Pulmonary artery endothelial cell (primary cell): ENCODE results near the gene SLC12A3. TPM values are rescaled to one million over a fixed set of nuclear protein-coding genes. Genes with fewer than 3 reads are reported as not detected.

Experiments used
- DNase-seq: peaks from one replicate; pipeline ENCODE4 v3.0.0-alpha.2; 2011; ENCODE audit warnings: low read depth, low spot score
- total RNA-seq: library from RNA; depleted of rRNA; stranded (reverse); fragments of >200 nt; gene quantifications from 2 replicates; pipeline ENCODE4 v1.2.3, GENCODE V29; 2014

SLC12A3 gene
- total RNA-seq, 1 donor from 2014 or later: not detected

DNA sequence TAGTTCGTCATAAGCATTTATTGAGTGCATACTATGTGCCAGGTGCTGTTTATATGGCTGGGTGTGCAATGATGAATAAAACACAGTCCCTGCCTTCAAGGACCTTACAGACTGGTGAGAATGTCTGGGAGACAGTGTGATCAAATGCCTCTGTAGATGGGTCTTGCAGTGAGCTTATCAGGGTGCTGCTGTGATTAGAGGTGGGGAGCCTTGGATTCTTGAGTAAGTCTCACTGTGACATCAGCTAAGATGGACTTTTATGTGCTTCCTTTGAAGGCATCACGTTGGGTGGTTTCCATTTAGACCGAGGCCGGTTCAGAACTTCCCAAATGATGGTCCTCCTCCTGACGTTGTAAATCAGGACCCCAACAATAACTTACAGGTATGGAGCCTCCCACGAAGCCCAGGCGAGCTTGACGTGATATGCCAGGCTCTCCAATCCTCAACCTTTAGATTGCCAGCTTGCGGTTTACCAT is 76.9 kb downstream of the SLC12A3 start:
- DNase-seq: no peak

DNA sequence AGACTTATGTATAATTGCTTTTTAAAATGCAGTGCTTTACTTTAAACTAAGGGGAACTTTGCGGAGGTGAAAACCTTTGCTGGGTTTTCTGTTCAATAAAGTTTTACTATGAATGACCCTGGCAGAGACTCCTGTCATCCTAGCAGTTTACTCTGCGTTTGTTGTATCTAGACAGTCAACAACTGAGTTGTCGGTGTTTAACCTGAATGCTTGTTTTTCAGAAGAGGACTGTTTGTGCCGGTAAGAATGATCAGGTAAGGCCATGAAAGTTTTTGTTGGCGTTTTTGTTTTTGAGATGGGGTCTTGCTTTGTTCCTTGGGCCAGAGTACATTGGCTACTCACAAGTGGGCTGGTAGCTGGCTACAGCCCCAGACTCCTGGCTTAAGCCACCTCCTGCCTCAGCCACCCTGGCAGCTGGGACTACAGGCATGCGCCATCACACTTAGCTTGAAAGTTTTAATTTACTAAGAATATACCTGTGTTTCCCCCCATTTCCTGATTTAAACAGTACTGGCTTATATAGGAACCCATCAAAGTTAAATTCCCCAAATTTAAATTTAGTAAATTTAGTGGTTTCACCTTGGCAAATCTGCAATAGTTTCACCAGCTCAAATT is 78.9 kb downstream of the SLC12A3 start:
- no peak for DNase-seq

DNA sequence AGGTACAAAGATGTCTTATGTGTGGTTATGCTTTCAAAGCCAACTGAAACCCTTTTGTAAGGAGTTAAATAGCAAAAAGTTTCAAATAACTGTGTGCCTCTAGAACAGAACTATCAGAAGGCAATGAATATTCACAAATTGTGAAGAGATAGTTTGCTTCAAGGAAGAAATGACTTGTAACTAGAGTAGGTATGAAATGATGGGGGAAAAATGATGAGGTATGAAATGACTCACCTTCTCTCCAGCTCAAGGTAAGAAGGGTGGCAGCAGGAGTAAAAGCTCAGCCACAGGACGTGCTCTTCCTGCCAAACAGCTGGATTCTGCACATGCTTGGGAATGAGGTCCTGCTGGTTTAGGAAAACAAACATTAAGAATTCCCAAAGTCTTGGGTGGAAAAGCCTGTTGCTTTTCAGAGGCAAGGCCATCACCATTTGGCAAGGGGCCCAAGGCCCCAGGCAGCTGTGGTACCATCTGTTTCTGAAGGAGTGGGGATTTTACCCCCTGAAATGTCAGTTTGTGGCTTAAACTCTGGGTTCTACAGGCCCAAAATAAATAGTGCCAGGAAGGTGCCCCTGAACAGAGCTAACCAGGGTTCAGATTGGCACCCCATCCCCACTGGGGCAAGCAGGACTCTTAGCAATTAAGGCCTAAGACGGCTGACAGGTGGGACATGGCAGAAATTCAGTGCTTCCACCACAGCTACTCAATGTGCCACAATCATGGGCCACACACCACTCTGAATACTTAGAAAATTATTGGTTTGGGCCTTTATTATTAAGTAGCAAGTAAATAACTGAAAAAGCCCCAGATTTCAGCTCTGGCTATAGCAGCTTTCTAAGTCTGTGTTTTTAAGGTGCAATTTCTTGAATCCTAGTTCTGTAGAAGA is 80.2 kb downstream of the SLC12A3 start:
- DNase-seq: no peak

DNA sequence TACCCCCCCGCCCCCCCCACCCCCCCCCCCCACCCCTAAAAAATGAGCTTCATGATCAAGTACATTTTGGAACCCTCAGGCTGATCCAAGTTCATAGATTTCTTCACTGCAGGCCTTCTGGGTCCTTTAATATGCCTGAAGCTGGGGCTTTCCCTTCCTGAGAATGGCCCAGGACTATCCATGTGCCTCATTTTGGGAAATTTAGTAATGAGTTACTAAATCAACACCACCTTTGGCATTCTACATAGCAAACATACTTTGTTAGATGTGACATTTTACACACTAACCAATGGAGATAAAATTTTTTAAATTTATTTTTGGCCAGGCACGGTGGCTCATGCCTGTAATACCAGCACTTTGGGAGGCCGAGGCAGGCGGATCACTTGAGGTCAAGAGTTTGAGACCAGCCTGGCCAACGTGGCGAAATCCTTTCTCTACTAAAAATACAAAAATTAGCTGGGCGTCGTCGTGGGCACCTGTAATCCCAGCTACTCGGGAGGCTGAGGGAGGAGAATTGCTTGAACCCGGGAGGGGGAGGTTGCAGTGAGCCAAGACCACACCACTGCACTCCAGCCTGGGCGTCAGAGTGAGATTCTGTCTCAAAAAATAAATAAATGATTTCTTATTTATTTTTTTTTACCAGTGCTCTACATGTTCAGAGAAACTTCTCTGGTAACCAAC is 81.0 kb downstream of the SLC12A3 start:
- no peak for DNase-seq

DNA sequence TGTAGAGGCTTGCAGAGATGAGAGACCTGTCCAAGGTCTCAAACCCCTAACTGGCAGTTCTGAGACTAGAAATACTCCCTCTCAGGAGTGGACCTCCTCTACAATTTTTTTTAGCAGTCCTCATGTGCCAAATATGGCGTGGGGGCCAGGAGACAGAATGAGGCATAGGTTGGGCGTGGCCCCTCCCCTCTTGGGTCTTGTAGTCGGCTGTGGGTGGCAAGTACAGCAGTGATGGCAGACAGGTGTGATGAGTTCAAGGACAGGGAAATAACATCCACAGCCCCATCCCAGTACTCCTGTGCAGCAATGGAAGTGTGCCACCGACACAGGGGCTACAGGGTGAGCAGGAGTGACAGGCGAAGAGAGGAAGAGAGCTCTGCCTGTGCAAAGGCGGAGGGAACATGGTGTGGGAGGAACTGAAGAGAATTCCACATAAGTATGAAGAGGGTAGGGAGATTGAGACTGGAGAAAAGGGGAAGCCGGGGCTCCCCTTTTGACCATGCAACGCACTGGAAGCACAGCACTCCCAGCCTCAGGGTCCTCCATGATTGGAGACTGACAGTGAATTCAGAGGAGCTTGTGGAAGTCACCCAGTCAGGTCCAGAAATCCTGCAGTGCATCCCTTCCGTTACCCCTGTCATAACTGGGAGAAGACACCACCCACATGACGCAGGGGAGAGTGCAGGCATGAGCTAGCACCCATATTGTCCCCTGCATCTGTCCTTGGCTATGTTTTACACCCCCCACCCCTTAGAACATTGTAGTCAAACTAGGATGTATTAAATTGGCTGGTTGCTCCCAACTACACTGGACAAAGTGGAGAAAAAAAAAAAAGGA is 82.0 kb downstream of the SLC12A3 start:
- no peak for DNase-seq

DNA sequence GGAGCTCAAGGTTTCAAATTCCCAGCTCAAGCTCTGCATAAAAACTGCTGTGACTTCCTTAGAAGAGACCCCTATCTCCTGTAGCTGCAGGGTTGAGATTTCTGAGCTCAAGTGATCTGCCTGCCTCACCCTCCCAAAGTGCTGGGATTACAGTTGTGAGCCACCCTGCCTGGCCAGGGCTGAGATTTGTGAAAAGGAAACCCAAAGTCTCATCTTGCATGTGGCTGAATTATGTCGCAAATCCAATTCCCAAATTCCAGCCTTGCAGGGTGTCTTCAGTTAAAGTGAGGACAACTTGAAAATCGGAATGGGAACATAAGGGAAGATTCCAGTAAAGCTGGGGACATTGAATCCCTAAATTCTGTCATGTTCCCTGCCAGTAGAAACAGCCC is 82.6 kb downstream of the SLC12A3 start:
- DNase-seq: no peak

DNA sequence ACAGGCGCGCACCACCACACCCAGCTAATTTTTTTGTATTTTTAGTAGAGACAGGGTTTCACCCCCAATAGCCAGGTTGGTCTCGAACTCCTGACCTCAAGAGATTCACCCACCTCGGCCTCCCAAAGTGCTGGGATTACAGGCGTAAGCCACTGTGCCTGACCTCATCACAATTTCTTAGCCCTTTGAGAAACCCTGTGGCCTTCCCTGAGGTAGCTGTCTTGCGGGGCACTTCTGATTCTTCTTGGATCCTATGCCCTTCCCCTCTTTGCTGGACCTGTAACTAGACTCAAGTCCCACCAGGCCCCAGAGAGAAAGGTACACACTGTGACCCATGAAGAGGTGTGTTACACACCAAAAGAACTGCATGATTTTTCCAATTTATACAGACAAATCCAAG is 83.2 kb downstream of the SLC12A3 start:
- no peak for DNase-seq

DNA sequence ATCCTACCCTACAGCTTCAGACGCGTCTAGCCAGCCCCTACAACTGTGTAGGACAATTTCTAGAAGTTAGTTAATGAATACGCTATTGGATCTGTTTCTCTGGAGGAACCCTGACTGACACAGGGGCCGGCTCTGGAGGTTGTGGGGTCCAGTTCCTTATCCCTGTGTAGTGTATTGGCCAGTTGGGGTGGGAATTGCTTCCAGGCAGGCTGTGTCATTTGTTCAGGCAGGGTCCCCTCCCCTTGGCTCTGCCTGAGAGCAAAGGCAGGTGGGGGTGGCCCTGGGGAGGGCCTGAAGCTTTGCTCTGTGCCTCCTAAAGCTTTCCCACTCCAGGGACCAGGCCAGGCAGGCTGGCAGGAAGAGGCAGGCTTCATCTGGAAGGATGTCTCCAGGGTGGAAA is 85.0 kb downstream of the SLC12A3 start:
- no peak for DNase-seq

DNA sequence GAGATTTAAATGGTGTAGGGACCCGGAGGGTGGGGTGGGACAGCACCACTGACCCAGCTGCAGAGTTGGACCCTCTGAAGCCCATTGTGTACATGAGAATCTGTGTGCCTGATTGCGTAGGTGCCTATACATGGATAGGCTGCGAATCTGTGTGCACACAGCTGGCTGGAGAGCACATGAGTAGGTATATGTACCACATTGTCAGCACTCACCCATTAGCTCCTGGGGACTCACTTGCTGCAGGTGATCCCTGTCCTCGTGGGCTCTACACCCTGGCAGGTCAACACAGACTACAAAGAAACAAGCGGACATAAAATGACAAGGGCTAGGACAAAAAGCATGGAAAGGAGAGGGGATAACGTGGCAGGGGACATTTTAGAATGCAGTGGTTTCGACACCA is 85.4 kb downstream of the SLC12A3 start:
- DNase-seq: no peak

DNA sequence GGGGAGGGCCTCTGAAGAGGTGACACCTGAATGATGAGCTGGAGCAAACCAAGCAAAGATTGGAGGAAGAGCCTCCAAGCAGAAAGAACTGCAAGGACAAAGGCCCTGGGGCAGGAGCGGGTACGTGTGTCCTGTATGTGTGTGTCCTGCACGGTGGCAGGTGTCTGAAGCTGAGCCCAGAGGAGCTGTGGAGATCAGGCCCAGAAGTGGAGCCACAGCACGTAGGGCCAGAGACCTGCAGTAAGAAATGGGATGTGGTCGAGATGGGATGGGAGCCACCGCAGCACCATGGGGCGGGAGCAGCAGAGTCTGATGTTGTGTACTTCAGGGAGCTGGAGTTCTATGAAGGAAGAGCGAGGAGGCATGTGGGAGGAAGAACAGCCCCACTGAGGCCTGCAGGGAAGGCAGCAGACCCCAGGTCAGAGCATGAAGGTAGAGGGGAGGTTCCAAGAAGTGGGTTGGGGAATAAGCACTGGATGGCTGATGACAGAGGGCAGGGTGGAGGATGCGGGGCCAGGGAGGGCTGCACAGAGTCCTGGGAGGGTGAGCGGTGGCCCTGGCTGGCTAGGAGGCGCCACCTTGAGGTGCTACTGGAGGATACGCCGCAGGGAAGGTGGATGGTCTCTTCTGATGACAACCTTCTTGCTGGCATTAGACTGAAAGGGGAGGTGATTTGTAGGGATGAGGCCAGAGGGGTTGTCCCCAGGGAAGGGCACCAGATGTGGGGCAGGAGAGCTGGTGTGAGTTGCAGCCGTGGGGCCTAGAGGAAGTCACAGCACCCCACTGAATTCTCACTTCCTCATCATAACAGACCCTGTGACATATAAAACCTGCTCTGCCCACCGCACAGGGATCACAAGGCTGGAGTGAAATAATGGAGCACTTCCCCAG is 86.1 kb downstream of the SLC12A3 start:
- DNase-seq: no peak

DNA sequence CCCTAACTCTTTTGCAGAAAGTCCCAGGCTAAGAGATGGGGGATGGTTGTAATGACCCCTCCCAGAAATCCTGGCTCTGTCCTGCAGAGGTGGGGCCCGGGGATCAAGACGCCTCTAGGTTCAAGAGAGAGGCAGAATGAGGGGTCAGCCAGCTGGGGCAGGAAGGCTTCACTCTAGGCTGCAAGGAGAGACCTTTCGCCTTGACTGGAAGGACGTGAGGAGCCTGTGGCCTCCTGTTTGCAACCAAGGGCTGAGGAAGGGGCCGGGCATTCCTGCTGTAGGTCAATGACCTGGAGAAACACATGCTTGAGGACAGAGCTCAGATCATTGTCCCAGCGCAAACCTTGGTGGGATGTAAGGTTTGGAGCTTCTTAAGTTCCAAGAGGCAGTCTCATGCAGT is 88.0 kb downstream of the SLC12A3 start:
- DNase-seq: no peak

DNA sequence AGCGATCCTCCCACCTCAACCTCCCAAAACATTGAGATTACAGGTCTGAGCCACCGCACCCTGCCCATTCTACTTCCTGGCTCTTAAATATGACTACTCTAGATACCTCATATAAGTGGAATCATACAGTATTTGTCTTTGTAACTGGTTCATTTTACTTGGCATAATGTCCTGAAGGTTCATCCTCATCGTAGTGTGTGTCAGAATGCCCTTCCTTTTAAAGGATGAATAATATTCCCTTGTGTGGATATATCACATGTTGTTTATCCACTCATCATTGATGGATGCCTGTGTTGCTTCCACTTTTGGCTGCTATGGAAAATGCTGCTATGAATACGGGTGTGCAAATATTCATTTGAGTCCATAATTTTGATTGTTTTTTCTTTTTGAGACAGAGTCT is 91.1 kb downstream of the SLC12A3 start:
- DNase-seq: no peak

DNA sequence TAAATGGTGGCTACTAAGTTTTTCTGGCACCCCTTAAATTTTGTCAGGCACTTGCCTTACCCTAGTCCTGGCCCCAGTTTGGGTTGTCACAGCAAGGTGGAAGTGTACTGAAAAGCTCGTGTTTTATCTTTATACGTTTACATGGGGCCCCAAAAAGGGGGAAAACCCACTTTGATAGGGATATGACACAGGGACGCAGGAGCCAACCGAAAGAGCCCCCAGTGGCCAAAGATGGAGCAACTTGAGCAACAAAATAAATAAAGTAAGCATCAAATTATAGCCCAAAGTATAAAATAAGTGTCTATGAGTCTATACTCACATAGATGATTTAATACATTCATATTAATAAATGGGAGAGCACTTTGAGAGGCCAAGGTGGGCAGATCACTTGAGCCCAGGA is 91.7 kb downstream of the SLC12A3 start:
- DNase-seq: no peak

DNA sequence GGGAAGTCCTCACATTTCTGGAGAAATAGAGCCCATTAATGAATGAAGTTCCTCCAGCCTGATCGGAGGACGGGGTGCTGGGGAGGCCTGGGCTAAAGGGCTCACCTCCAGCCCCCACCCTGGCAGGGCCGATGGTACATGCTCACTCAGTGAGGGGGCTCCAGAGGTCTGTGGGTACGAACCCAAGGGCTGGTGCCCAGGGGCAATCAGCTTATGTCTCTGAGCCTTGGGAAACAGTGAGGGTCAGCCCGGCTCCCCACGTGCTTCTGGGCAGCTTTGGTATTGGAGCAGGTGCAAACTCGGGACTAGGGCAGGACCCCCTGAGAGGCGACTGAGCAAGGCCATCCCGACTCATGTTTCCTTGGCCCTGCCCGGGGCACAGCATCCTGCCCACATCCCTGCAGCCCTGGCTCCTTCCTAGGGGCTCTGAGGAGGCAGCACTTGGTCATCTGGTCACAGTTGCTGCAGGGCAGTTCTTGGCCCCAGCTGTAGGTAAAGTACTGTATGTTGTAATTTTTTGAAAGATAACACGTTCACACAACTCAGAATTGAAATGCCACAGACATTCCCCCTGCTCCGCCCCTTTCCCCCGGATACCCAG is 95.8 kb downstream of the SLC12A3 start:
- DNase-seq: no peak

DNA sequence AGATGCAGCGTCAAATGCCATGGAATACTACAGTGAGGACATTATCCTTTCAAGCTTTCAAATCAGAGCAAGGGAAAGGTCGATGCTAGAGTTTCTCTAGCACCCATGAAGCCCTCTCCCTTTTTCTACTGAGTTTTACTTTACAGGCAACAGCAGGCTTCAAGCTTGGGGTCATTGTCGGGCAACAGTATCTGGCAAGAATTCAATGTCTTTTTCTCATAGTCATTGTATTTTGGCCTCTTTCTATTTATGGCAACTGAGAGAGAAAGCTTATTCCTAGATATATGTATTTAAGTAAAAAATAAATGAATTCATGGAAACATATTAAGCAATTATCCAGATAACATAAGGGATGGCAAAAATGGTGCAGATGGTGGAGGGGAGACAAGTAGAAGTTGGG is 96.4 kb downstream of the SLC12A3 start:
- DNase-seq: no peak

DNA sequence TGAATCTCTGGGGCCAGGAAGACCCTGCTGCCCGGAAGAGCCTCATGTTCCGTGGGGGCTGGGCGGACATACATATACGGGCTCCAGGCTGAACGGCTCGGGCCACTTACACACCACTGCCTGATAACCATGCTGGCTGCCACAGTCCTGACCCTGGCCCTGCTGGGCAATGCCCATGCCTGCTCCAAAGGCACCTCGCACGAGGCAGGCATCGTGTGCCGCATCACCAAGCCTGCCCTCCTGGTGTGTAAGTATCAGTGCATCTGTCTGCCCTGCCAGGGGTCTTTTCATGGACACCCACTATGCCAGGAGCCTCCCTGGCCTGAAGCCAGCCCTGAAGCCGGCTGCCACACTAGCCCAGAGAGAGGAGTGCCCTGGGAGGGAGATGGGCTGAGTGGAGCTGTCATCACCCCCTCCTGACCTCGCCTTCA is 96.9 kb downstream of the SLC12A3 start, which contains the start of gene CETP:
CETP (plus strand) TSS at position 100 of the 431 bp plus-strand sequence; CDS start at position 130, 30 bp downstream.
- DNase-seq: no peak

DNA sequence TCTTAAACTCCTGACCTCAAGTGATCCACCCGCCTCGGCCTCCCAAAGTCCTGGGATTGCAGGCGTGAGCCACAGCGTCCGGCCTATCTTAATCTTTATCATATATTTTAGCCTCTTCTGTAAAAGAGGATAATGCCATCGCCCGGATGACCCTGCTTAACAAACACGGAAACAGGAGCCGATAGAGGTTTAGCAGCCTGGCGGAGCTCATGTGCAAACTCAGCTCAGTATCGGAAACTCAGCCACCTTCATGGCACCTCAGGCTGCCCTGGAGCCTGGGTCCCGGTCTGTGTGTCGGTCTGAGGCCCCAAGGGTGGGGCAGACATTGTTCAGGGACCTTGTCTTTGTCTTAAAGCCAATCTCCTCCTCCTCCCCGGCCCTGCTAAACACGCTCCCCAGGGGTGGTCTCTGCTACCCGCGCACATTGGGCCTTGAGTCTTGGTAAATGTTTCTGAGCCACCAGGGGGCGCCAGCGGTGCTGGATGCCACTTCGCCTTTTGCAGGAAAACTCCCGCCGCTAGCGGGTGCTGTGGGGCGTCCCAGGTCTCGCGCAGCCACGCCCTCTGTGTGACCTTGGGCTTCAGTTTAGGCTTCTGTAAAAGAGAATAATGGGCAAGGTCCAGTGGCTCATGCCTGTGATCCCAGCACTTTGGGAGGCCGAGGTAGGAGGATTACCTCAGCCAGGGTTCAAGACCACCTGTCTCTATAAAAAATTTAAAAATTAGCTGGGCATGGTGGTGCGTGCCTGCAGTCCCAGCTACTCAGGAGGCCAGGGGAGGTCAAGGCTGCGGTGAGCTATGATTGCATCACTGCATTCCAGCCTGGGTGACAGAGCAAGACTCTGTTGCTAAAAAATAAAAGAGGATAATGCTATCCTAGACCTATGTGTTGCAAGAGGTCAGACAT is 99.5 kb downstream of the SLC12A3 start:
- DNase-seq: peak; percentile 30
